Measurements from ENCODE around the gene IL1R2. TPM values are rescaled to one million over a fixed set of nuclear protein-coding genes. Genes with fewer than 3 reads are reported as not detected.

The IL1R2 gene
- total and polyA plus RNA-seq, 2 of the 13 experiments (the other 11 are each of a cell fraction or from before 2014, with no cell fraction given): 3.6 to 7.3 TPM

- TF ChIP-seq GFI1 (CRISPR knock-in tag; IDR thresholded peaks at IDR 0.05; ENCODE audit: borderline replicate concordance) (peak; percentile 98), TAF15 (IDR thresholded peaks at IDR 0.05; ENCODE audit: low read depth, low read length, poor library complexity, severe bottlenecking) (no peak), NFIC (IDR thresholded peaks at IDR 0.05; ENCODE audit: low read length) (peak; percentile 82; the same call in 1 of the 2 replicates), BORCS8-MEF2B (CRISPR knock-in tag; IDR thresholded peaks at IDR 0.05) (peak; percentile 38; the same call in 1 of the 2 replicates), THYN1 (CRISPR knock-in tag; IDR thresholded peaks at IDR 0.05; ENCODE audit: borderline replicate concordance, low read depth) (no peak), NBN (conservative IDR thresholded peaks at IDR 0.05) (no peak), MIER2 (CRISPR knock-in tag; IDR thresholded peaks at IDR 0.05) (peak; percentile 89), ZBTB33 (CRISPR knock-in tag; IDR thresholded peaks at IDR 0.05) (peak; percentile 87), ZNF30 (CRISPR knock-in tag; IDR thresholded peaks at IDR 0.05) (no peak), DPF2 (CRISPR knock-in tag; IDR thresholded peaks at IDR 0.05; ENCODE audit: borderline replicate concordance, low read depth) (peak; percentile 97), ZBTB43 (CRISPR knock-in tag; conservative IDR thresholded peaks at IDR 0.05) (peak; percentile 92), NFYC (CRISPR knock-in tag; IDR thresholded peaks at IDR 0.05) (peak; percentile 55), EED (CRISPR knock-in tag; IDR thresholded peaks at IDR 0.05) (no peak), FOXP1 (IDR thresholded peaks at IDR 0.05) (peak; percentile 87), FOXP1 (CRISPR knock-in tag; IDR thresholded peaks at IDR 0.05) (peak; percentile 99), MEIS2 (CRISPR knock-in tag; IDR thresholded peaks at IDR 0.05) (peak; percentile 99), FOXO1 (CRISPR knock-in tag; IDR thresholded peaks at IDR 0.05) (peak; percentile 100), REPIN1 (CRISPR knock-in tag; IDR thresholded peaks at IDR 0.05; ENCODE audit: borderline replicate concordance, low read depth) (peak; percentile 94), RFXAP (CRISPR knock-in tag; IDR thresholded peaks at IDR 0.05; ENCODE audit: borderline replicate concordance) (peak; percentile 81; the same call in 1 of the 2 replicates), RXRB (CRISPR knock-in tag; IDR thresholded peaks at IDR 0.05; ENCODE audit: borderline replicate concordance) (peak; percentile 99), ZBTB39 (CRISPR knock-in tag; IDR thresholded peaks at IDR 0.05) (peak; percentile 82; the same call in 1 of the 2 replicates), ZNF350 (CRISPR knock-in tag; IDR thresholded peaks at IDR 0.05; ENCODE audit: borderline replicate concordance, low read depth) (peak; percentile 97; the same call in 1 of the 2 replicates), NR2C2 (CRISPR knock-in tag; IDR thresholded peaks at IDR 0.05; ENCODE audit: borderline replicate concordance) (peak; percentile 87), SRSF1 (optimal IDR thresholded peaks at IDR 0.05; ENCODE audit: low read depth, low read length) (no peak), NR2F1 (CRISPR knock-in tag; IDR thresholded peaks at IDR 0.05) (peak; percentile 67; a peak in 3 of 4 replicates)
Observed at GRCh38 chr2:102046135-102046986, 54.6 kb downstream of the IL1R2 start (continued).
